Thymus (tissue), 14 donors: ENCODE results near the gene GPBP1L1. TPM values are rescaled to one million over a fixed set of nuclear protein-coding genes. Genes with fewer than 3 reads are reported as not detected.
"Not testable (repeated sequence)": the region's sequence is repeated elsewhere in the genome, so short reads cannot be mapped to it uniquely, and the experiment has no call there.

Experiments
- DNase-seq, 9 donors: peaks; one replicate each; pipeline ENCODE4 v3.0.0-alpha.2; 2013; ENCODE audit warnings: low spot score in 9 of 9, low read depth in 6 of 9, missing footprints in 1 of 9
- H3K27ac ChIP-seq, 2 donors: one replicate each; pipeline ENCODE4 v1.5.1; 2013; ENCODE audit warnings: control low read depth in 1 of 2, low read depth in 1 of 2, low read length in 1 of 2, mild to moderate bottlenecking in 1 of 2, moderate library complexity in 1 of 2
- H3K27me3 ChIP-seq, 2 donors: one replicate each; pipeline ENCODE4 v1.5.1; 2013; ENCODE audit warnings: low read length in 1 of 2; ENCODE audit not compliant: control insufficient read depth in 2 of 2, insufficient read depth in 1 of 2
- H3K36me3 ChIP-seq, 2 donors: one replicate each; pipeline ENCODE4 v1.5.1; 2013; ENCODE audit warnings: low read length in 1 of 2, mild to moderate bottlenecking in 1 of 2, moderate library complexity in 1 of 2; ENCODE audit not compliant: control insufficient read depth in 2 of 2, insufficient read depth in 2 of 2
- H3K4me1 ChIP-seq, 2 donors: one replicate each; pipeline ENCODE4 v1.5.1; 2013; ENCODE audit warnings: low read length in 2 of 2; ENCODE audit not compliant: control insufficient read depth in 2 of 2, insufficient read depth in 2 of 2
- H3K4me3 ChIP-seq, 2 donors: one replicate each; pipeline ENCODE4 v1.5.1; 2013; ENCODE audit warnings: low read length in 2 of 2, control low read depth in 1 of 2, mild to moderate bottlenecking in 1 of 2
- H3K9me3 ChIP-seq, 2 donors: one replicate each; pipeline ENCODE4 v1.5.1; 2013; ENCODE audit warnings: low read length in 1 of 2, mild to moderate bottlenecking in 1 of 2; ENCODE audit not compliant: control insufficient read depth in 2 of 2, insufficient read depth in 1 of 2
- WGBS: extraction: QIAGEN DNeasy Blood & Tissue Kit; methylation state at CpG from one replicate; pipeline ENCODE4 v1.1.7; 2013; 5-methylcytosine and 5-hydroxymethylcytosine counted together
- long read RNA-seq, 10 donors: transcript quantifications; one replicate each; lab custom pipeline, GENCODE V29; 2026
- polyA plus RNA-seq: library from polyadenylated mRNA; stranded (reverse); fragments of 200-250 nt; gene quantifications from one replicate; pipeline ENCODE4 v1.2.3, GENCODE V29; 2013
- total RNA-seq: library from RNA; stranded (reverse); fragments of 120-200 nt; gene quantifications from one replicate; pipeline ENCODE4 v1.2.4, GENCODE V29; 2013
- donor health status: healthy.

The GPBP1L1 gene, protein sequence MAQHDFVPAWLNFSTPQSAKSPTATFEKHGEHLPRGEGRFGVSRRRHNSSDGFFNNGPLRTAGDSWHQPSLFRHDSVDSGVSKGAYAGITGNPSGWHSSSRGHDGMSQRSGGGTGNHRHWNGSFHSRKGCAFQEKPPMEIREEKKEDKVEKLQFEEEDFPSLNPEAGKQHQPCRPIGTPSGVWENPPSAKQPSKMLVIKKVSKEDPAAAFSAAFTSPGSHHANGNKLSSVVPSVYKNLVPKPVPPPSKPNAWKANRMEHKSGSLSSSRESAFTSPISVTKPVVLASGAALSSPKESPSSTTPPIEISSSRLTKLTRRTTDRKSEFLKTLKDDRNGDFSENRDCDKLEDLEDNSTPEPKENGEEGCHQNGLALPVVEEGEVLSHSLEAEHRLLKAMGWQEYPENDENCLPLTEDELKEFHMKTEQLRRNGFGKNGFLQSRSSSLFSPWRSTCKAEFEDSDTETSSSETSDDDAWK
- 87.2 TPM for total RNA-seq
- polyA plus RNA-seq = 92.3 TPM
- long read RNA-seq, donor 1, partial matches to known transcripts = 0 of 2 reads
- long read RNA-seq, donor 1, other reads (novel, unspliced or antisense) = 0 of 2 reads
- long read RNA-seq, donor 2, transcript GPBP1L1-202 (13 exons, 3,736 nt) = major isoform, 16 of 40 reads
- long read RNA-seq, donor 2, transcript GPBP1L1-207 (3 exons, 964 nt) = minor isoform, 13 of 40 reads
- long read RNA-seq, donor 2, partial matches to known transcripts = 0 of 40 reads
- long read RNA-seq, donor 2, other reads (novel, unspliced or antisense) = 0 of 40 reads
- long read RNA-seq, donor 3, transcript GPBP1L1-207 (3 exons, 964 nt) = major isoform, 9 of 24 reads
- long read RNA-seq, donor 3, transcript GPBP1L1-202 (13 exons, 3,736 nt) = minor isoform, 5 of 24 reads
- long read RNA-seq, donor 3, transcript GPBP1L1-201 (12 exons, 3,599 nt) = minor isoform, 5 of 24 reads
- long read RNA-seq, donor 3, partial matches to known transcripts = 0 of 24 reads
- long read RNA-seq, donor 3, other reads (novel, unspliced or antisense) = 0 of 24 reads
- long read RNA-seq, donor 4, partial matches to known transcripts = 0 of 8 reads
- long read RNA-seq, donor 4, other reads (novel, unspliced or antisense) = 0 of 8 reads
- long read RNA-seq, donor 5, transcript GPBP1L1-207 (3 exons, 964 nt) = minor isoform, 6 of 29 reads
- long read RNA-seq, donor 5, transcript GPBP1L1-201 (12 exons, 3,599 nt) = minor isoform, 5 of 29 reads
- long read RNA-seq, donor 5, transcript GPBP1L1-202 (13 exons, 3,736 nt) = major isoform, 9 of 29 reads
- long read RNA-seq, donor 5, partial matches to known transcripts = 0 of 29 reads
- long read RNA-seq, donor 5, other reads (novel, unspliced or antisense) = 0 of 29 reads
- long read RNA-seq, donor 6, transcript GPBP1L1-202 (13 exons, 3,736 nt) = major isoform, 5 of 12 reads
- long read RNA-seq, donor 6, partial matches to known transcripts = 0 of 12 reads
- long read RNA-seq, donor 6, other reads (novel, unspliced or antisense) = 0 of 12 reads
- long read RNA-seq, donor 7, transcript GPBP1L1-201 (12 exons, 3,599 nt) = major isoform, 7 of 16 reads
- long read RNA-seq, donor 7, transcript GPBP1L1-202 (13 exons, 3,736 nt) = minor isoform, 5 of 16 reads
- long read RNA-seq, donor 7, partial matches to known transcripts = 0 of 16 reads
- long read RNA-seq, donor 7, other reads (novel, unspliced or antisense) = 0 of 16 reads
- long read RNA-seq, donor 8, partial matches to known transcripts = 0 of 17 reads
- long read RNA-seq, donor 8, other reads (novel, unspliced or antisense) = 9 of 17 reads
- long read RNA-seq, donor 9, transcript GPBP1L1-202 (13 exons, 3,736 nt) = major isoform, 6 of 17 reads
- long read RNA-seq, donor 9, partial matches to known transcripts = 0 of 17 reads
- long read RNA-seq, donor 9, other reads (novel, unspliced or antisense) = 0 of 17 reads
- long read RNA-seq, donor 10, transcript GPBP1L1-202 (13 exons, 3,736 nt) = major isoform, 6 of 17 reads
- long read RNA-seq, donor 10, partial matches to known transcripts = 0 of 17 reads
- long read RNA-seq, donor 10, other reads (novel, unspliced or antisense) = 0 of 17 reads

DNA sequence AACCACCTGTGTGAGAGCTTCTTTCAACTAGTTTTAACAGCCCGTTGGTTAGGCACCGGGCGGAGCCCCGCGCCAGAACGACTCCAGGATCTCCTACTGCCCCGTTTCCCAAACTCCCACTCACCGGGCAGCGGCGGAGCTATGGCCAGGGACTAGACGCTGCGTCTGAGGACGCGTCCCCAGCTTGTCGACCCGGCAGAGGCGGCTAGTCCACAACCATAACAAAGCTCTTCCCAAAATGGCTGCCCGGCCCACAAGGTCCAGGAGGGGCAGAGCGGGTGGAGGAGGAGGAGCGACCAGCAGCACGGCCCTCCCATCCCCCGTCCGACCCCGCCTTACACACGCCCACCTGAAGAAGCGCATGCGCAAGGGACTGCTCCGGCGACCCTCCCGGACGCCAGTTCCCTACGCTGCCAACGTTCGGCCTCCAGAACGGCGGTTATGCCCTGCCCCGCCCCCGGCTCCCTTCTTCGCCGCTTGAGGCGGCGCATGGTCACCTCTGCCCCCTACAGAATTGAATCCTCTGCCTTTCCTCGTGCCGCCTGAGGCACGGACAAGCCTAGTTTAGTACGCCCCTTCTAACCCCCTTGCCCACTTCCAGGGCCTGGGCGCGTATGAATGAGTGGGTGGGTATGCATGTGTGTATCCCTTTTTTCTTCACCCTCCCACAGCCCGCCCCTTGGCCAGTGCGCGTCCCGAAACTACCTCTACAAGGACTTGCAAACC lies at the start of gene GPBP1L1:
Gene GPBP1L1, minus strand, starts transcription at position 246 of the 726 bp plus-strand sequence. CDS start 27,446 bp downstream, outside the sequence.
- Histone ChIP-seq H3K4me3 (peak within 1 kb of the TSS; percentile 60 to 100), H3K9me3 (no peaks in the 10 kb centered on the region), H3K27ac (peak within 1 kb of the TSS; percentile 99 to 100), H3K27me3 (no peaks in the 10 kb centered on the region), H3K36me3 (peaks cover 4 to 10% of the 10 kb centered on the region in 2 donors), H3K4me1 (peaks cover 10 to 19% of the 10 kb centered on the region in 2 donors)
- DNase-seq = peak; percentile 89 to 98 (median 95)
- WGBS = under 1% methylated on average over 52 of the region's 52 CpGs

DNA sequence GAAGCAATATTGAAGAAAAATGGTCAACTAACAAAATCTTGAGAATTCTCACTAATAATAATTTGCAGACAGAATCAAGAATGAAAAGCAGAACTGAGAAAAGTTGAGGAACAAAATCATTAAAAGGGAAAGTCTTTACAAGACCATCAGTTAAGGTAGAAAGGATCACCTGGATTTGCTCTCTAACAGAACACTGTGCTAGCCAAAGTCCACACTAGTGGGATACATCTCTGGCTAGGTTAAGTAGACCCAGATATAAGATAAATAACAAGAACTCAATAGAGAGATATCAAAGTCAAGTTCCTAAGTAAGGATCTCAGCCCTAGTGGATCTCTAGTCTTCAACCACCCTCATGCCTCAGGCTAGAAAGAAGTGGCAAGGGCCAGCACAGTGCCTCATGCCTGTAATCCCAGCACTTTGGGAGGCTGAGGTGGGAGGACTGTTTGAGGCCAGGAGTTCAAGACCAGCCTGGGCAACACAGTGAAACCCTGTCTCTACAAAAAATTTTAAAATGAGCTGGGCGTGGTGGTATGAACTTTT lies 44.5 kb upstream of the GPBP1L1 start:
- H3K27me3 ChIP-seq = no peaks in the 10 kb centered on the region
- no peaks in the 10 kb centered on the region for H3K4me1 ChIP-seq
- 97% methylated on average over 1 of the region's 1 CpG for WGBS
- H3K36me3 ChIP-seq = peaks cover 4 to 12% of the 10 kb centered on the region in 2 donors
- no peak overlapping the region for H3K4me3 ChIP-seq
- no peaks in the 10 kb centered on the region for H3K9me3 ChIP-seq
- DNase-seq = no peak
- H3K27ac ChIP-seq = no peak overlapping the region

DNA sequence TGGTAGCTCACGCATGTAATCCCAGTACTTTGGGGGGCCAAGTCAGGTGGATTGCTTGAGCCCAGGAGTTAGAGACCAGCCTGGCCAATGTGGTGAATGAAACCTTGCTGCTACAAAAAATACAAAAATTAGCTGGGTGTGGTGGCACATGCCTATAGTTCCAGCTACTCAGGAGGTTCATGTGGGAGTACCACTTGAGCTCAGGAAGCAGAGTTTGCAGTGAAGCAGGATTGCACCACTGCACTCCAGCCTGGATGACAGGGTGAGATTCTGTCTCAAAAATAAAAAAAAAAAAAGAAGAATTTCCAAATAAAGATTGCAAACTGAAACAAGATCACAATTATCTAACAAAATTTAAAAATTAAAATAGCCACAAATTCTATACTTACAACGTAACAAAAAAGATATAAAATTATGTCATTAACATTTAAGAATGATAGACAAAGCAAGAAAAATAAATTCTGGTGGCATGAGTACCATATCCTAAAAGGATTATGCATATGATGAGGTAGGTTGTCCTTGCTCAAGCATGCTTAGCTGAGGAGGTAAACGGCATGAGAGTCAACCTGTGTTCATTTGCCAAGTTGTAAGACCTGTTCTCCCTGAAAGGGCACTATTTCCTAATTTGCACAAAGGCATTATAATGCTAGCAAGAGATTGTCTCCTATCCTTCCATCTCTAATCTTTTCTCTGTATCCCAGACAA lies 43.9 kb upstream of the GPBP1L1 start:
- no peaks in the 10 kb centered on the region for H3K9me3 ChIP-seq
- no peaks in the 10 kb centered on the region for H3K4me1 ChIP-seq
- no peak overlapping the region for H3K4me3 ChIP-seq
- no peak for DNase-seq
- H3K27me3 ChIP-seq = no peaks in the 10 kb centered on the region
- no peak overlapping the region for H3K27ac ChIP-seq
- WGBS = 91% methylated on average over 3 of the region's 3 CpGs
- peaks cover 4 to 12% of the 10 kb centered on the region in 2 donors for H3K36me3 ChIP-seq

DNA sequence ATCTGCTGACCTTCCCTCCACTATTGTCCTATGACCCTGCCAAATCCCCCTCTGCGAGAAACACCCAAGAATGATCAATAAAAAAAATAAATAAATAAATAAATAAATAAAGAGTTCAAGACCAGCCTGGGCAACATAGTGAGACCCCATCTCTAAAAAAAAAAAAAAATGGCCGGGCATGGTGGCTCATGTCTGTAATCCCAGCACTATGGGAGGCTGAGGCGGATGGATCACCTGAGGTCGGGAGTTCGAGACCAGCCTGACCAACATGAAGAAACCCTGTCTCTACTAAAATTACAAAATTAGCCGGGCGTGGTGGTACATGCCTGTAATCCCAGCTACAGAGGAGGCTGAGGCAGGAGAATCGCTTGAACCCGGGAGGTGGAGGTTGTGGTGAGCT lies 39.7 kb upstream of the GPBP1L1 start:
- H3K4me3 ChIP-seq, H3K4me1 ChIP-seq, H3K9me3 ChIP-seq, DNase-seq, H3K27ac ChIP-seq, H3K27me3 ChIP-seq: not testable (repeated sequence)
- peaks cover 4 to 15% of the 10 kb centered on the region in 2 donors for H3K36me3 ChIP-seq
- WGBS = over 99% methylated on average over 9 of the region's 9 CpGs

DNA sequence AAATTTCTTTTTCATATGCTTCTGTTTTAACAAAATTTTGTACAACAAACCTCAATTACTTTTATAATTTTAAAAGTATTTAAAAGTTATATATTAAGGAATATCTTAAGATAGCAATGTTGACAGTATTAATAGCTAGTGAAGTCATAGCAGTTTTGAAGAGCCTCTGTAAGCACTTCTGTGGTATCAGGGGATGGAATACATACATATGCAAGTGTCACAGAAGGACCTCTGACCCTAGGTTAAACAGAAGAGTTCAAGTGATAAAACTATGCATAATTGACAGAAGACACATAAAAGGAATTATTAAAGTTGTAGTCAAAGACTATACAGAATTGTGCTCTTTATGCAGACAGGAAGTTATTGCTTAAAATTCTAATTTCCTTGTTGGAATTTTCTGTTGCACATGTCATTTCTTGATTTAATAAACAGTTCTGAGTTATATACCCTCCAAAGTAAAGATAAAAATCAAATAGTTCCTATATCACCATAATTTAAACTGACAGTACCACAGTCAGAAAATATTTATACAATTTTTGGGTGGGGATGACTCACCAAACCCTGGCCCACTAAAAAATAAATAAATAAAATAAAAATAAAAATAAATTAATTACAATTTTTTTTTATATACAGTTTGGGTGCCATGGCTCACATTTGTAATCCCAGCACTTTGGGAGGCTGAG lies 37.1 kb upstream of the GPBP1L1 start:
- peaks cover 7 to 14% of the 10 kb centered on the region in 2 donors for H3K36me3 ChIP-seq

DNA sequence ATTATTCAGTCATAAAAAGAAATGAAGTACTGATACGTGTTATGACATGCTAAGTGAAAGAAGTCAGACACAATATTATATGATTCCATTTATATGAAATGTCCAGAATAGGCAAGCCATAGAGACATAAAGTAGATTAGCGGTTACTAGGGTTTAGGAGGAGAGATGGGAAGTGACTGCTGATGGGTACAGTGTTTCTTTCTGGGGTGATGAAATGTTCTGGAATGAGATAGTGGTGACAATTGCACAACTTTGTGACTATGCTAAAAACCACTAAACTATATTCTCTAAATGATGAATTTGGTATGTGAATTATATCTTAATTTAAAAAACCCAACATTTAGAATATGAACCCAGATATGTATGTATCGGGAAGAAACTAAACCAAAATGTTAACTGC lies 36.5 kb upstream of the GPBP1L1 start:
- Histone ChIP-seq H3K9me3 (no peaks in the 10 kb centered on the region), H3K27ac (no peak overlapping the region), H3K27me3 (no peaks in the 10 kb centered on the region), H3K4me3 (no peak overlapping the region), H3K36me3 (peaks cover 8 to 14% of the 10 kb centered on the region in 2 donors), H3K4me1 (no peaks in the 10 kb centered on the region)
- WGBS = 98% methylated on average over 3 of the region's 3 CpGs
- DNase-seq = no peak

More for the DNA sequence above, 37.1 kb upstream of the GPBP1L1 start:
- no peaks in the 10 kb centered on the region for H3K27me3 ChIP-seq
- no peak overlapping the region for H3K4me3 ChIP-seq
- no peak overlapping the region for H3K27ac ChIP-seq
- DNase-seq = no peak
- H3K4me1 ChIP-seq = no peaks in the 10 kb centered on the region
- no peaks in the 10 kb centered on the region for H3K9me3 ChIP-seq

DNA sequence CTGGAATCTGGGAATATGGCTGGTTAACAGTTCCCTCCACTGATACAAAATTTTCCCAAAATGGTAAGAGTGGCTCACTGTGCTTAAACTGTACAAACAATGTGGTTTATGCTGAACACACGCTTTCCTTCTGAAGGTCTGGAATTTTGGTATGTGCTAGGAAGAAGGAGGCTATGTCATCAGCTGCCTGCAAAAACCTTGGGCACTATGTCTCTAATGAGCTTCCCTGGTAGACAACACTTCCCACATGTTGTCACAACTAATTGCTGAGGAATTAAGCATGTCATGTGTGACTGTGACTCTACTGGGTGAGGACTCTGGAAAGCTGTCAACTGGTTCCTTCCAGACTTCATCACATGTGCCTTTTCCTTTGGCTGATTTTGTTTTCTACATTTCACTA lies 34.9 kb upstream of the GPBP1L1 start:
- Histone ChIP-seq H3K4me1 (no peaks in the 10 kb centered on the region), H3K27ac (no peak overlapping the region)
- 98% methylated on average over 1 of the region's 1 CpG for WGBS

More for the DNA sequence above, 34.9 kb upstream of the GPBP1L1 start:
- no peaks in the 10 kb centered on the region for H3K9me3 ChIP-seq
- no peaks in the 10 kb centered on the region for H3K27me3 ChIP-seq
- DNase-seq = no peak
- H3K36me3 ChIP-seq = peaks cover 4% of the 10 kb centered on the region in 2 donors
- H3K4me3 ChIP-seq = no peak overlapping the region
